HT-29 (cell line): Measurements from ENCODE around the gene SLC32A1. TPM values are rescaled to one million over a fixed set of nuclear protein-coding genes. Genes with fewer than 3 reads are reported as not detected.
A peak's percentile ranks its signal among the peaks of the same experiment; 100 is the strongest.

ENCODE experiments used
- DNase-seq: peaks from one replicate; pipeline ENCODE4 v3.0.0-alpha.2; 2015; ENCODE audit warnings: low spot score
- total RNA-seq: library from RNA; depleted of rRNA; stranded (reverse); fragments of >200 nt; shearing (Covaris generic); gene quantifications from 2 replicates; pipeline ENCODE4 v1.2.3, GENCODE V29; 2014; rRNA removed

Gene SLC32A1
- not detected in 2 replicates for total RNA-seq

GRCh38 chr20:38723848-38724625, at the start of gene SLC32A1:
Gene SLC32A1, plus strand, starts transcription at chr20:38724486. Its CDS starts 239 bp downstream, at chr20:38724725.
- DNase-seq = no peak

- no peak for DNase-seq
These were observed 49.5 kb upstream of the SLC32A1 start for GRCh38 chr20:38674765-38675133.

- DNase-seq = no peak
These were observed 47.7 kb upstream of the SLC32A1 start for GRCh38 chr20:38676576-38676975.

GRCh38 chr20:38680500-38681306, 43.6 kb upstream of the SLC32A1 start:
- peak; percentile 74 for DNase-seq

GRCh38 chr20:38685271-38685670, 39.0 kb upstream of the SLC32A1 start:
- DNase-seq = no peak

GRCh38 chr20:38685853-38686473, 38.3 kb upstream of the SLC32A1 start:
- peak; percentile 60 for DNase-seq

GRCh38 chr20:38692436-38693411, 31.6 kb upstream of the SLC32A1 start:
- peak; percentile 84 for DNase-seq

- DNase-seq = no peak
These were observed 27.0 kb upstream of the SLC32A1 start for GRCh38 chr20:38697306-38697705.

- DNase-seq = no peak
These were observed 25.7 kb upstream of the SLC32A1 start for GRCh38 chr20:38698541-38698940.

- DNase-seq = no peak
These were observed 24.1 kb upstream of the SLC32A1 start for GRCh38 chr20:38700141-38700540.

GRCh38 chr20:38700926-38701325, 23.4 kb upstream of the SLC32A1 start:
- DNase-seq = no peak

- DNase-seq = no peak
These were observed 20.8 kb upstream of the SLC32A1 start for GRCh38 chr20:38703526-38703925.

GRCh38 chr20:38704136-38704535, 20.1 kb upstream of the SLC32A1 start:
- DNase-seq = no peak

- no peak for DNase-seq
These were observed 17.8 kb upstream of the SLC32A1 start for GRCh38 chr20:38706509-38706908.

GRCh38 chr20:38714308-38714707, 10.0 kb upstream of the SLC32A1 start:
- DNase-seq = no peak

GRCh38 chr20:38715646-38716045, 8.6 kb upstream of the SLC32A1 start:
- no peak for DNase-seq

- DNase-seq = no peak
These were observed 1.6 kb upstream of the SLC32A1 start for GRCh38 chr20:38722683-38723016.

- DNase-seq = no peak
These were observed 1.1 kb upstream of the SLC32A1 start for GRCh38 chr20:38723017-38723847.

- no peak for DNase-seq
These were observed 401 bp downstream of the SLC32A1 start for GRCh38 chr20:38724626-38725147.
